Urothelium cell line (cell line): ENCODE data around the gene DMP1.

ENCODE experiments used
- DNase-seq: peaks from one replicate; pipeline ENCODE4 v3.0.0; 2011; ENCODE audit warnings: low spot score, mixed read lengths
- FAIRE-seq: peaks from 2 replicates; lab custom pipeline; 2011; peaks lifted over from hg19 to GRCh38; lab: Jason Lieb, UNC

DMP1 gene, protein sequence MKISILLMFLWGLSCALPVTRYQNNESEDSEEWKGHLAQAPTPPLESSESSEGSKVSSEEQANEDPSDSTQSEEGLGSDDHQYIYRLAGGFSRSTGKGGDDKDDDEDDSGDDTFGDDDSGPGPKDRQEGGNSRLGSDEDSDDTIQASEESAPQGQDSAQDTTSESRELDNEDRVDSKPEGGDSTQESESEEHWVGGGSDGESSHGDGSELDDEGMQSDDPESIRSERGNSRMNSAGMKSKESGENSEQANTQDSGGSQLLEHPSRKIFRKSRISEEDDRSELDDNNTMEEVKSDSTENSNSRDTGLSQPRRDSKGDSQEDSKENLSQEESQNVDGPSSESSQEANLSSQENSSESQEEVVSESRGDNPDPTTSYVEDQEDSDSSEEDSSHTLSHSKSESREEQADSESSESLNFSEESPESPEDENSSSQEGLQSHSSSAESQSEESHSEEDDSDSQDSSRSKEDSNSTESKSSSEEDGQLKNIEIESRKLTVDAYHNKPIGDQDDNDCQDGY

DNA sequence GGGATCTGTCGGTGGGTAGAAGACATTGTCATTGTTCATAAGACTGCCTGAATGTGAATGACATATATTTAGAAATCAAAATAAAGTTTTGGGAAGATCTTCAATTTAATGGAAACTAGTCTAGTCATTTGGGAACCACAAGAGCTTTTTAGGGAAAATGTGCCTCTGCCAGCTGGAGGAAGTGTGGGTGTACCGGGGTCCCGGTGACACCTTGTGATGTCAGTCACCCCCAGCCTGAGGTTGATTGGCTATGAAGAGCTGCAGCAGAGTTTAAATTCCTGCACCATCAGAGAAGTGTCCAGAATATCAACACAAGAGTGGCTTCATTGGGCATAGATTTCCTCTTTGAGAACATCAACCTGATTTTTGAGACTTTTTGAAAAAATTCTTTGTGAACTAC, at the start of gene DMP1:
Gene DMP1, plus strand, starts transcription at position 301 of the 400 bp plus-strand sequence. CDS start 6,213 bp downstream, outside the sequence.
- FAIRE-seq (no peak), DNase-seq (no peak)

DNA sequence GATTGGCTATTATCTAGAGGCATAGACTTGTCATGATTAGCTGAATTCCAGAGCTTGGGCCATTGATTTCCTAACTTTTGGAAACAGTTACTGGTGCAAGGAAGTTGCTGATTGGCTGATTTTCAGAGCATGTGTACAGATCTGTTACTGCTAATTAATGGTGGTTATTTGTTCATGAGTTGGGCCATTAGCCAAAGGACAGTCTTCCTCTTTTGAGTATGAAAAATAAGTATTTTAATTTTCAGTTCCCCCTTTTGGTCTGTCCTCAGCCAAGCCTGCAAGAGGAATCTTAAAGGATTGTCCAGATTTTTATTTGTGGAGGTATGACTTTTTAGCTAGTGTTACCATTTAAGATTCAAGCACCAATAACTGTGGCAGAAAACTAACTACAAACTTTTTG, 48.7 kb upstream of the DMP1 start:
- no peak for DNase-seq
- FAIRE-seq: no peak

DNA sequence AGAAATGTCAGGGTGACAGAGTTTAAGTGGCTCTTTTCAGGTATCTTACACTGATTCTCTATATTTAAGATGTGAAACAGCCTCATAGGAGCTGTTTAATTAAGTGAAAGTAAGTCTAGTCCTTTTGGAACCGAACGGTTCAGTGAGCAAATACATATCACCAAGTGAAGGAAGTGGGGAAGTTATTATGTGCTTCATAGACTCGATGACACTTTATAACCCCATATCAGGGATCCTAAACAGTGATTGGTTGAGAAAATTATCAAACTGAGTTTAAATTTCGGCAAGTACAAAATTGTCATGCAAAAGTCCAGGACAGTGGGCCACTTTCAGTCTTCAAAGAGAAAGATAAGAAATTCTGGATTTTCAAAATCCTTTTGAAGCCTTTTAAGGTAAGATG, 41.9 kb upstream of the DMP1 start, which contains the start of gene DSPP:
Gene DSPP, plus strand, starts transcription at position 301 of the 400 bp plus-strand sequence. CDS start 2,380 bp downstream, outside the sequence.
- DNase-seq (no peak), FAIRE-seq (no peak)

DNA sequence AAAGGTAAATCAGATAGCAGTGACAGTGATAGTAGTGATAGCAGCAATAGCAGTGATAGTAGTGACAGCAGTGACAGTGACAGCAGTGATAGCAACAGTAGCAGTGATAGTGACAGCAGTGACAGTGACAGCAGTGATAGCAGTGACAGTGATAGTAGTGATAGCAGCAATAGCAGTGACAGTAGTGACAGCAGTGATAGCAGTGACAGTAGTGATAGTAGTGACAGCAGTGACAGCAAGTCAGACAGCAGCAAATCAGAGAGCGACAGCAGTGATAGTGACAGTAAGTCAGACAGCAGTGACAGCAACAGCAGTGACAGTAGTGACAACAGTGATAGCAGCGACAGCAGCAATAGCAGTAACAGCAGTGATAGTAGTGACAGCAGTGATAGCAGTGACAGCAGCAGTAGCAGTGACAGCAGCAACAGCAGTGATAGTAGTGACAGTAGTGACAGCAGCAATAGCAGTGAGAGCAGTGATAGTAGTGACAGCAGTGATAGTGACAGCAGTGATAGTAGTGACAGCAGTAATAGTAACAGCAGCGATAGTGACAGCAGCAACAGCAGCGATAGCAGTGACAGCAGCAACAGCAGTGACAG, 35.7 kb upstream of the DMP1 start:
- FAIRE-seq (peak; percentile 37), DNase-seq (no peak)

DNA sequence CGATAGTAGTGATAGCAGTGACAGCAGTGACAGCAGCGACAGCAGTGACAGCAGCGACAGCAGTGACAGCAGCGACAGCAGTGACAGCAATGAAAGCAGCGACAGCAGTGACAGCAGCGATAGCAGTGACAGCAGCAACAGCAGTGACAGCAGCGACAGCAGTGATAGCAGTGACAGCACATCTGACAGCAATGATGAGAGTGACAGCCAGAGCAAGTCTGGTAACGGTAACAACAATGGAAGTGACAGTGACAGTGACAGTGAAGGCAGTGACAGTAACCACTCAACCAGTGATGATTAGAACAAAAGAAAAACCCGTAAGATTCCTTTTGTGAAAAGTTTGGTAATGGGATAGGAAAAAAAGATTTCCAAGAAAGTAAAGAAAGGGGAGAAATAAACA, 33.8 kb upstream of the DMP1 start:
- no peak for DNase-seq

DNA sequence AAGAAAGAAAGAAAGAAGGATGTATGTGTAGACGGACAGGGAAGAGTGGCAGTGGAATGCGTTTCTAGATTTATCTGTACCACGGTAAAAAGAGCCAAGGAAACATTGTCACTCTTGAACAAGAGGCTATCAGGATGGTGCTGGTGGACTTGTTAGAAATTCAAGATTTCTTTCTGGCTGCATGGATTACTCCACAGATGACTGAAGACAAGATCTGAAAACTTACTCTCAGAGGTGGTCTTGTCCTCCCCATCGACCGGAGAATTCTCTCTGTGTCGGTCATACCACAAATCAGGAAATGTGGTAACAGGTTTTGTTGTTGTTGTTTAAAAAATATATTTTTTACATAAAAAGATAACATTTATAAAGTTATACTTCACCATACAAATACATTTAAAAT, 30.0 kb upstream of the DMP1 start:
- FAIRE-seq: no peak

More for the DNA sequence above, 33.8 kb upstream of the DMP1 start:
- peak; percentile 70 for FAIRE-seq

DNA sequence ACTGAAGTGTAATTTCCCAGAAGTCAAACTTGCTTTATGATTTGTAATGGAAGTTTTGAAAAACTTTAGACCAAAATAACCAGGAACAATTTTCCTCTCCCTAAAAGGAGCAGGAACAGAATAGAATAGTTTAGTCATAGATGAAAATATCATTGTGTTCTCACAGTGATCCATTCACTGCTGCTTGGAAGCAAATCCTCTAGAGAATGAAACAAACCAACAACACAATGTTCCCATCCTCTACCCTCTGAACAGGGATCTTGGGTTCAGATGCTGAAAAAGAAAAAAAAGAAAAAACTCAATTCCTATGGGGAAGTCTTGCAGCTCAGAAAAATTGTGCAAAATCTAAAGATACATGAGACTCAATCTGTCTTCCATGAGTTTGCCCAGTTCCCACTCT, 29.6 kb upstream of the DMP1 start:
- FAIRE-seq (no peak), DNase-seq (no peak)

More for the DNA sequence above, 30.0 kb upstream of the DMP1 start:
- DNase-seq: no peak

DNA sequence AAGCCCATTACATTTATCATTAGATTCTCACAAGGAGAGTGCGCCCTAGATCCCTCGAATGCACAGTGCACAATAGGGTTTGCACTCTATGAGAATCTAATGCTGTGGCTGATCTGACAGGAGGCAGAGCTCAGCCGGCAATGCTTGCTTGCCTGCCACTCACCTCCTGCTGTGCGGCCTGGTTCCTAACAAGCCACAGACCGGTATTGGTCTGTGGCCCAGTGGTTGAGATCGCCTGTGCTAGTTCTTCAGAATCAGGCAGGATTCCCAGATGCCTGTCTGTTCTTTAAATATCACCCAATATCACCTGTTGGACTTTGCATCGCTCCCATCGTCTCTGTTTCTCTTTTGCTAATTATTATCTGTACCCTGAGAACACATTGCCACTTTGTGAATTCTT, 27.8 kb upstream of the DMP1 start:
- FAIRE-seq (no peak), DNase-seq (no peak)

DNA sequence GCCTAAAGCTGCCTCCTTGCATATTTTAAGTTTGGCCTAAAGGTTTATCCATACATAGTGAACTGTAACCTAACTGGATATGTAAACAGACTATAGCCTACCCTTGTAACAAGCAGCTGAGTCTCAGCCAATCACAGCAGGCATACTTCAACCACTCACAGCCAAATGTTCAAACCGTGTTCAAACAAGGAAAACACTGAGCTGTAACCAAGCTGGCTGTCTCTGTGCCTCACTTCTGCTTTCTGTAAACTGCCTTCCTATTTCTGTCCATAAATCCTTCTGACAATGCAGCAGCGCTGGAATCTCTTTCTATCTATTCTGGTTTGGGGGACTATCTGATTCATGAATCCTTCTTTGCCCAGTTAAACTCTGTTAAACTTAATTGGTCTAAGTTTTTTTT, 25.4 kb upstream of the DMP1 start:
- FAIRE-seq: peak; percentile 5

DNA sequence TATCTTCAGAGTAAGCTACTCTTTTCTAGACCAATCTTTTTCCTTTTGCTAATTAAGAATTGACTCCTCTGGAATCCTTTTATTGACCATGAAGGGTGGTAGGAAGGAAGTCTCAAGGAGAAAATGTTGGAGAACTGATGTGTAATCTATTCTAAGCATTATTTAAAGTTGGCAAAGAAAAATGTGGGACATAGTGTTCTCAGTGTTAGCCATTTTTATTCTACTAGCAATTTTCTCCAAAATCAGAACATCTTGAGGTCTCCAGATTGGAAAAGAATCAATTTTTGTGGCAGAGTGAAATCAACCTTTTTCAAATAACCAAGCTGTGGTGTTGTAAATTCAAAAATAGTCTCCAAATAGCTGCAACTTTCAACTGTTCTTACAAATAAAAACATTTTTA, 18.4 kb upstream of the DMP1 start:
- no peak for DNase-seq
- no peak for FAIRE-seq

More for the DNA sequence above, 25.4 kb upstream of the DMP1 start:
- DNase-seq: no peak

DNA sequence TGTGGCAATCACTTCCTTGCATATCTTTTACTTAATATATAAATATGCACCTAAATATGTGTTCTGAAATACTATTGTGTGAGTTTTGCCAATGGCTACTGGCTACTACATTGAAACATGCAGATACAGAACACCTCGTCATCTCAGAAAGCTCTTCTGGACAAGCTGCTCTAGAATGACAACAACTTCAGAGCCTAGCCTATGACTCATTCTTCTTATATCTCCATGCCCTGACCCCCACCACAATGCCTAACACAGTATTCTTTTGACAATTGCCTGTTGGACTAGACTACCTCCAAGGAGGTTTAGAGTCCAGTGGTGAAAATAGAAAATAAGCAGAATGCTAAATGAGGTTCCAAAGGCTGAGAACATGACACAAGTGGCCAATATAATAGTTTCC, 17.6 kb upstream of the DMP1 start:
- FAIRE-seq (no peak), DNase-seq (peak; percentile 23)

DNA sequence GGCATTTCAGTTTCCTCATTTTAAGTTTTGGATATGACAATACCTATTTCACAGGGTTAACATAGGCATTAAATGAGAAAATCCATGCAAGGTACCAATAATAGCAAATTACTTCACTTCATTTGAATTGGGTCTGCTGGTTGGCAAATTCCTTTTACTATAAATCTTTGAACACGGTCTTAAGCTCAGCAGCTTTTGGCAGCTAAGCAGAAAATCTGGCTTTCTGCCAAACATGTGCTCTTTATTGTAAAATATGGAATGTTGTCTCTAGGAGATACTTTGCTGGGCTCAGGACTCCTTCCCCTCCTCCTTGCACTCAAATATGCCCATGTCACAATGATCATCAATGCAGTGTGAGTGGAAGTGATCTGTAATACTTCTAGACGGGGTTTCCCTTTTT, 16.8 kb upstream of the DMP1 start:
- DNase-seq (peak; percentile 43), FAIRE-seq (no peak)

DNA sequence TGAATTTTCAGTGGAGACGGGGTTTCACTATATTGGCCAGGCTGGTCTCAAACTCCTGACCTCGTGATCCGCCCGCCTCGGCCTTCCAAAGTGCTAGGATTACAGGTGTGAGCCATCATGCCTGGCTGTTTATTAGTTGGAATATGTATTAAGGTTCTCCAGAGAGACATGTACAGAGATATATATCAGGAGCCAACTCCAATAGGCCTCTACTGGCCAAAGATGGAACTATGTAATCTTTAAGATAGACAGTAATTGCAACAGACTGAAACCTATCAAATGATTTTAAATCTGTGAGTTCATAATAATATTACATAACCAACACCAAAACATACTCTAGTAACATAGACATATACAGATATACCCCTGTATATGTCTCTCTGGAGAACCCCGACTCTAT, 5.8 kb upstream of the DMP1 start:
- FAIRE-seq: no peak
- no peak for DNase-seq

DNA sequence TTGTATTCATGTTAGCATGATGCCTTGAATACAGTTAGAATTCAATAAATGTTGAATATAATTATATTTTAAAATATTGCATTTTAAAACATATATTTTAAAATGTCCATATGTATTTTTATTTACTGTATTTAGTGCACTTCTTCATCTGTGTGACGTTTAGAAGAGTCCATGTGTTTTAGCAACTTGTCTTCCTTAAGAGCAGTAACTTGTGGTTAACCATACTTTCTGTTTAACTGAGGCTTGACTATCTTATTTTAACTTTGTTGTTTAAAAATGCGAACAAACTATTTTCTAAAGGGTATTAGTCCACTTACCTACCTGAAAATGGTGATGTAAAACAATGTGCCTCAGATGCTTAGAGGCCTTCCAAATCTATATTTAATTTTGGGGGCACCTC, 858 bp downstream of the DMP1 start:
- no peak for FAIRE-seq

DNA sequence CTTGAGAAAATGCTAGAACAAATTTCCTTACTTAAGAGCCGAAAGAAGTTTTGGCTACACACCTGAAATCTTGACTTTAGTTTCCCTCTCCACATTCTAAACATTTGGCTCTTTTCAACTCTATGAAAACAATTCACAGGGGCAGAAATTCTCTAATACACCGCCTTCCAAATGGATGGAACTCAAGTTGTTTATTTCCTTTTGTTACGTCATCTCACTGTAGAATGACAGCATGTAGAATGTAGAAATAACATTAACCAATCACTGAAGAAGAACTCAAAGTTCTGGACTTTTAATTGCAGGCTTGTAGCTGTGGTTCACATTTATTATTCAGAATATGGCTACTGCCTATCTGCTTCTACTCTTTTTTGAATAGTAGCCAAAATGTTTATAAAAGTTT, 1.9 kb downstream of the DMP1 start:
- DNase-seq (no peak), FAIRE-seq (no peak)

More for the DNA sequence above, 858 bp downstream of the DMP1 start:
- no peak for DNase-seq

DNA sequence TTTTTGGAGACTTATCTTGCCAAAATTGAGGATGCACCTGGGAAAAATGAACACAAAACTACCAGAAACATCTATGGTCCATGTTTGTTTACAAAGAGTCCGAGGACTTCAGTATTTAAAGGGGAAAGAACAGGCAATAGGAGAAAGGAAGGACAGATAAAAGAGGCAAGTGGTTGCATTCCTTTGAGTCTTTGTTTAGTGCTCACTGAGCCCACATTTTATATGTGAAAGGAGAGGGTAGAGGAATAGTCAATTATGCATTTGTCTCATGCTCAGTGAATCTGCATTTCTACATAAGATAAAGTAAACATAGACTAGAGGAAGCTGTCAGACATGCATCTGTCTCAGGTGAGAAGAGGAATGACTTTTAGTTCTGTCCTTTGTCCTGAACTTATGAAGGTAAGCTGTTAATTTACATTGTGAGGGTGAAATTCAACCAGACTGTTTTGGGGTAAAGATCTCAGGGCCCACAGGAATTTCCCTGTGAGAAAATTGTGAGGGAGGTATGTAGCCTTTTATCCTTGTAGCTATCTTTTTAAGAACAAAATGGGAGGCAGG, 4.5 kb downstream of the DMP1 start:
- no peak for FAIRE-seq
- no peak for DNase-seq

DNA sequence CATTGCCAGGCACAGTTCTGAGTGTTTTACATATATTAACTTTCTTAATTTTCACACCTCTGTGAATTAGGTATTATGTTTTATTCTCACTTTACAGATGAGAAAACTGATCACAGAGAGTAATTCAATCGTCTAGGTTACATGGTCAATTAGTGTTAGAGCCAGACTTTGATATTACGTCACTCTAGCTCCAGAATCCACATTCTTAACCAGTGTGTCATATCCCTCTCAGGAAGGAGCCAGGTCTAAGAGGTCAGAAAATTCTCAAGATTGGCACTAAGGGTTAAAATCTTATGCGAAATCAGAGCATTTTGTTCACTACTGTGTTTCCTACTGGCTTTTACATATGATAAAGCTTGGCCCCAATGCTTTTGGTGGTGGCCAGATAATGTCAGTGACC, 7.4 kb downstream of the DMP1 start:
- FAIRE-seq: no peak
- DNase-seq: peak; percentile 61

DNA sequence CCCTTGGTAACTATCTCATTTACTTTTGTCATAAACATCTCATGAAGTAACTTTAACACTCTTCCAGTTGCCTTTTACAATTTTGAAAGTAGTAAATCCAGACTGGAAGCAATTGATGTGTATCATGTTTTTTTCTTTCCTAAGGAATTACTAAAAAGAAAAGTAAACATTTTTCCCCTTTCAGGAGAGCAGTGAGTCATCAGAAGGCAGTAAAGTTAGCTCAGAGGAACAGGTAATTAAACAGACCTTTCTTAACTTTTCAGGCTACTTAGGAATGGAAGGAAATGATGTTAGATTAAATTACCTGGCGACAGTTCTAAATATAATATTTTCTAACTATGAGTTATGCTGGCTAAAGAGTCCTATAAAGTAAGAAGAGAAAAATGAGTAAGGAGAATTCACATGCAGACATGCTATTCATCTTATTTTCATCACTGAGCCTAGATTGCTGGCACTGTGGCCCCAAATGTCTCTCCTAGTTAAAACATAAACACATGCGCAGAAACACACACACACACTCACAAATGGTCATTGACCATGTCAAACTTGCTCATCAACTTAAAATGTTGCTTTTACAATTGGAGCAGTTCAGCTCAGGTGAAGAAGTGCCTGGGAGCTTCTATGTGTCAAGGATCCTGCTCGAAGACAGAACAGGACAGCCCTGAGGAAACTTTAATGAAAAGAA, 9.3 kb downstream of the DMP1 start:
- DNase-seq: peak; percentile 16
- FAIRE-seq: no peak

DNA sequence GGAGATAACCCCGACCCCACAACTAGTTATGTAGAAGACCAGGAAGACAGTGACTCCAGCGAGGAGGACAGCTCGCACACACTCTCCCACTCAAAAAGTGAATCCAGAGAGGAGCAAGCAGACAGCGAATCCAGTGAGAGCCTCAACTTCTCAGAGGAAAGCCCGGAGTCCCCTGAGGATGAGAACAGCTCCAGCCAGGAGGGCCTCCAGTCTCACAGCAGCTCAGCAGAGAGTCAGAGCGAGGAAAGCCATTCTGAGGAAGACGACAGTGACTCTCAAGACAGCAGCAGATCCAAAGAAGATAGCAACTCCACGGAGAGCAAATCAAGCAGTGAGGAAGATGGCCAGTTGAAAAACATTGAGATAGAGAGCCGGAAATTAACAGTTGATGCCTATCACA, 12.8 kb downstream of the DMP1 start:
- no peak for FAIRE-seq

DNA sequence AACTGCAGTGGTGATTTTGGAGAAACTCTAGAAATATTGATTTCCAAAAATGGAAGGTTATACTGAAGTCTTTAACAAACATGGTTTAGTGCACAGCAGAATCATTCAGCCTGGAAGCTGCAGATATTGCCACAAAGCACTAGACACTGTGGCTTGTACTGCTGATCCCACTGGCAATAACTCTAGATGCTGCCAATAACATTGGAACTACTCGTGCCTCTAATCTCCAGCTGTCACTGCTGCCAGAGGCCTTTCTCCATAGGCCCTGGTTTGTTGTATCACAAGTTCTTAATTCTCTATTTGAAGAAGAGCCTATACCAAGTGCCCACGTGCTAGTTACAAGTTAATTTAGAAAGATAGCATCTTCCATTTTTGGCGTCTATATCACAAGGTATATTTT, 19.3 kb downstream of the DMP1 start:
- FAIRE-seq: no peak
- no peak for DNase-seq

More for the DNA sequence above, 12.8 kb downstream of the DMP1 start:
- DNase-seq: no peak

DNA sequence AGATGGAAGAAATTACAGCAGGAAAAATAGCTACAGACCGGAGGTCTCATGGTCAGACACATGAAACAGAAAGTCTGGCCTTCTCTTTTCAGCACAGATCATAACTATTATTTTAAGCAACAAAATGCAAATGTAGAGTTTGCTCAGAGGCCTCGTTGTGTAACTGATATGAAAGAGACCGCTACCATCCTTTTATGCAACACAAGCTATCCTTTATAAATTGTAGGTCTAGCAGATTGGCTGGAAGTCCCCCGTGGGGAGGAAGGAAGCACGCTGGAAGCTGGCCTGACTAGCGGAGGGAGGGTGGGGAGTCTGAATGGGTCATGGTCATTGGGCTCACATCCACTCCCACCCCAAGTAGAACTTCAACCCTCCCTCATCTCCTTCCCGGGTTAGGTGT, 27.7 kb downstream of the DMP1 start:
- DNase-seq (no peak), FAIRE-seq (no peak)
